Fibroblast of gingiva (primary cell): ENCODE results near the gene LRRC17.
"Not testable (repeated sequence)": the region's sequence is repeated elsewhere in the genome, so short reads cannot be mapped to it uniquely, and the experiment has no call there.

Experiments used
- DNase-seq: peaks from one replicate; pipeline ENCODE4 v3.0.0-alpha.2; 2011; ENCODE audit warnings: low read depth

The LRRC17 gene

DNA sequence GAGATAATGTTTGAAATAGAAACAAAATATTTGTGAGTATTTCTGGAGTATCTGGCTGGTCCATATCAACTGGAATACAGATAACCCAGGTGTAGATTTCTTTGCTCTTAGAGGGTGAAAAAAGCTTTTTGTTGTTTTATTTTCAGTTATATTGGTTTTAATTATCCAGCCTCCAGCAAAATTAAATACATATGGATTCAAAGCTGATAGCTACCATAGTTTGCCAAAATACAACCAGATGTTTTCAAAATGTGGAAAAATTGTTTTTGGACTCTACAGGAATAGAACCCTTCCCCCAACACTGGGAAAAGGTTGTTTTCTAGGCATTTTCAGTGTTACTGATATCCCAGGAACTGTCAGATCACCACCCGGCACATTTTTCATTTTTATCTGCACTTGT lies 30.1 kb downstream of the LRRC17 start:
- no peak for DNase-seq

DNA sequence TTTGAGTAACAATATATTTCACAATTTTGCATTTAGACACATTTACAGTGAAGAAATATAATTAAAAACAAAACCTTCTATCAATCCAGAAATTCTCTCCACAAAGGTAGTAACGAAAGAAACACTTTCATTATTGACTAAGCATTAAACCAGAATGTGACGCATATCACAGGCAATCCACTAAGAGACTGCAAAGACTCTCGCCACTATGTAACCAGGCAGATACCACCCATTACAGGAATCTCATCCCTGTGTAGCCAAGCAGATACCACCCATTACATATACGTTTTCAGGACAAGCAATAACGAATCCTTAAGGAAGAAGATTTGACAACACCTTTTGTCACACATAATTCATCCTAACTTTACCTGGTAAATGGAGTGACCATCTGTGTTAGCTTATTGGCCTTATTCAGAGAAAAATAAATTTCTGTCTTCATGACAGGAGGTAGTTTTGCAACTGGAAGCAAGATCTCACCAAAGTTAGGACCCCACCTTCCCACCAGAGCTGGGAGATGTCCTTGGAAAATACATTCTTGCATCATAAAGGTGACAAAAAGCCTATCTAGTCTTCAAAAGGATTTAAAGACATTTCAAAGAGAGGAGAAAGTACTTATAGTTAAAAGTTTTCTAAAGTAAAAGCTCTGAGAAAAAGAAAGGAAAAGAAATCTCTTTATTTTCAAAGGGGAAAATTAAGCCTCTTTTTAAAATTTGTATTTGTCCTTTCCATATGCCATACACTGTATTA lies 30.8 kb downstream of the LRRC17 start:
- no peak for DNase-seq

GRCh38 chr7:102944241-102944640 lies 31.4 kb downstream of the LRRC17 start:
- DNase-seq, result no peak

DNA sequence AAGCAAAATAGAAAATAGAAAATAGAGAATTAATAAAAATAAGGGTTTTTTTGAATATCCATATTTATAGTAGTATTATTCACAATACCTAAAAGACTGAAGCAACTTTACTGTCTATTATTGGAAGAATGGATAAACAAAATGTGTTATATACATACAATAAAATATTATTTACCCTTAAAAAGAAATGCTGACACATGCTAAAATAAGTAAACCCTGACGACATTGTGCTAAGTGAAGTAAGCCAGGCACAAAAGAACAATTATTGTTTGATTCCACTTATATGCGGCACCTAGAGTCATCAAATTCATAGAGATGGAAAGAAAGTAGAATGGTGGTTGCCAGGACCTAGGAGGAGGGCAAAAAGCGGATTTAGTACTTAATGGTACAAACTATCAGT lies 39.0 kb downstream of the LRRC17 start:
- no peak for DNase-seq

DNA sequence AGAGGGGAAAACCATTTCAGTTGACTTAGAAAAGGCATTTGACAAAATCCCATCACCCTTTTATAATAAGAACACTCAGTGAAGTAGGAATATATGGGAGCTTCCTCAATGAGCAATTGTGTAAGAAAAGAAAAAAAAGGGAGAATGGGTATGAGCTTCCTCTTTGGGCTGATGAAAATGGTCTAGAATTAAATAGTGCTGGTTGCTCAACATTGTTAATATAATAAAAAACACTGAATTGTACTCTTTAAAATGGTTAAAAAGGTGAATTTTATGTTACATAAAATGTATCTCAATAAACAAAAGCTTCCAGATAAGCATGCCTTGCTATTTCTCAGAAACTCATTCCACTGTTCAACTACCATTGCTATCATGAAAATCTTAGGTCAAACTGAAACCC lies 40.6 kb downstream of the LRRC17 start:
- no peak for DNase-seq

DNA sequence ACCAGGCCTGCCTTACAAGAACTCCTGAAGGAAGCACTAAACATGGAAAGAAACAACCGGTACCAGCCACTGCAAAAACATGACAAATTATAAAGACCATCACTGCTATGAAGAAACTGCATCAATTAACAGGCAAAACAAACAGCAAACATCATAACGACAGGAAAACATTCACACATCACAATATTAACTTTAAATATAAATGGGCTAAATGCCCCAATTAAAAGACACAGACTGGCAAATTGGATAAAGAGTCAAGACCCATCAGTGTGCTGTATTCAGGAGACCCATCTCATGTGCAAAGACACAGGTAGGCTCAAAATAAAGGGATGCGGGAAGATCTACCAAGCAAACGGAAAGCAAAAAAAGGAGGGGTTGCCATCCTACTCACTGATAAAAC lies 41.6 kb downstream of the LRRC17 start:
- not testable (repeated sequence) for DNase-seq

DNA sequence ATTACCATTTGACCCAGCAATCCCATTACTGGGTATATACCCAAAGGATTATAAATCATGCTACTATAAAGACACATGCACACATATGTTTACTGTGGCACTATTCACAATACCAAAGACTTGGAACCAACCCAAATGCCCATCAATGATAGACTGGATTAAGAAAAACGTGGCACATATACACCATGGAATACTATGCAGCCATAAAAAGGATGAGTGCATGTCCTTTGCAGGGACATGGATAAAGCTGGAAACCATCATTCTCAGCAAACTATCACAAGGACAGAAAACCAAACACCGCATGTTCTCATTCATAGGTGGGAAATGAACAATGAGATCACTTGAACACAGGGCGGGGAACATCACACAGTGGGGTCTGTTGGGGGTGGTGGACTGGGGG lies 45.2 kb downstream of the LRRC17 start:
- DNase-seq, result not testable (repeated sequence)

DNA sequence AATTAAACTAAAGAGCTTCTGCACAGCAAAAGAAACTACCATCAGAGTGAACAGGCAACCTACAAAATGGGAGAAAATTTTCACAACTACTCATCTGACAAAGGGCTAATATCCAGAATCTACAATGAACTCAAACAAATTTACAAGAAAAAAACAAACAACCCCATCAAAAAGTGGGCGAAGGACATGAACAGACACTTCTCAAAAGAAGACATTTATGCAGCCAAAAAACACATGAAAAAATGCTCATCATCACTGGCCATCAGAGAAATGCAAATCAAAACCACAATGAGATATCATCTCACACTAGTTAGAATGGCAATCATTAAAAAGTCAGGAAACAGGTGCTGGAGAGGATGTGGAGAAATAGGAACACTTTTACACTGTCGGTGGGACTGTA lies 49.2 kb downstream of the LRRC17 start:
- DNase-seq, result not testable (repeated sequence)

DNA sequence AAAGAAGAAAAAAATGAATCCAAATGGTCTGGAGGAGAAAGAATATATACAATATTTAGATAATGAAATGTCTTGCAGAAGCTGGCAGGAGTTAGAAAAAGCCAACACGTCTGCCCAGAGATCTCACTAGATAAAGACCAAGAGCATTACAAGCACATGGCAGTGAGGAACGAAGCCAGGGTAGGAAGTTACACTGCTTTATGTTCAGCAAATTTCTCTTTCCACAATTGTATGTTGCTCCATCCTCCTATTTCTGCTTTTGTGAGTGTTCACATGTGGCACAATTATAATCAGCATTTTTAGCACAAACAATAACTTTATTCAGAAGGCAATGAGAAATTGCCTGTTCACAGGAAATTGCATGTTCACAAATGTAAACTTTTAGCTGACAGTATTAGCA lies 53.7 kb downstream of the LRRC17 start:
- DNase-seq, result no peak

- DNase-seq, result peak; percentile 14
These were observed 55.0 kb downstream of the LRRC17 start for GRCh38 chr7:102967798-102968197.

- DNase-seq, result no peak
These were observed 60.4 kb downstream of the LRRC17 start for GRCh38 chr7:102973096-102973802.

- no peak for DNase-seq
These were observed 61.8 kb downstream of the LRRC17 start for GRCh38 chr7:102974366-102975236.

DNA sequence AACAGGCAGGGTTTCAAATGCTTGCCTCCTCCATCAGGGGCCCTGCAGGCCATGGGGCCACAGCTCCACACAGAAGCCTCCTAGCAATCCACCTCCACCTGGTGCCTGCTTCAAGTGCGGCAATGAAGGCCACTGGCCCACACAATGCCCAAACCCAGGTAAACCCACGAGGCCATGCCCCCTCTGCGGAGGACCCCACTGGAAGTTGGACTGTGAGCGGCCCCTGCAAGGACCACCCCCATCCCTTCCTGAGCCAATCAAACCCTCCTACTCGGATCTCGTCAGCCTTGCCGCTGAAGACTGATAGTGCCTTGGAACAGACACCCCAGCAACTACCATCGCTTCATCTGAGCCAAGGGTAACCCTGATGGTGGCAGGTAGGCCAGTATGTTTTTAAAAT lies 63.1 kb downstream of the LRRC17 start:
- DNase-seq, result no peak

- DNase-seq, result no peak
These were observed 63.7 kb downstream of the LRRC17 start for GRCh38 chr7:102976493-102976892.

- not testable (repeated sequence) for DNase-seq
These were observed 64.8 kb downstream of the LRRC17 start for GRCh38 chr7:102977586-102977985.

- DNase-seq, result peak; percentile 71
These were observed 65.5 kb downstream of the LRRC17 start for GRCh38 chr7:102978284-102978683.

- no peak for DNase-seq
These were observed 66.9 kb downstream of the LRRC17 start for GRCh38 chr7:102979670-102980069.

GRCh38 chr7:102981451-102981850 lies 68.7 kb downstream of the LRRC17 start:
- DNase-seq, result no peak

- DNase-seq, result no peak
These were observed 69.4 kb downstream of the LRRC17 start for GRCh38 chr7:102982235-102982634.

- DNase-seq, result no peak
These were observed 70.8 kb downstream of the LRRC17 start for GRCh38 chr7:102983602-102984001.

DNA sequence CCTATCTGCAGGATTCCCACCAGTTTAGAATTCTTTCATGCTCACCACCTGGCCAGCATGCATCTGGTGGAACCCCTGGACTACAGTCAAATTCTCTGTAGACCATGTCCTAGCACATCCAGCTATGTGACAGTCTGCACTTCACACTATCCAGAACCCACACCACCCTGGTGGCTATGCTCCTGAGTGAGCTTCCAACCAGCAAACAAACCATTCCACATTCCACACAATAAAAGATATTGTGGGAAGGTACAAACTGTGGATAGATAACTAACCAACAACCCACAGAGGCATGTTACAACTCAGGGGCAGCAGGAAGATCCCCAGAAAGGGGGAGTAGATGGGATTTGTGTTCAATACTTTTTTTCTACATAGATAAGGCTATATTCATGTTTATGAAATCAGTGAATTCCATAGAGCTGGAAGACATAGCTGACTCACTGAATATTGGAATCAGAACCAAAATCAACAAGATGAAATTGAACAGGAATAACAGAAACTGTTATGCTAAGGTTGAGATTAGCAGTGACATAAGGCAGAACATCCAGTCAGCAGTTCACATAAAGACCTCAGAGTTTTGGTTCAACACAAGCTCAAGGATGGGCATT lies 72.5 kb downstream of the LRRC17 start:
- DNase-seq, result no peak

DNA sequence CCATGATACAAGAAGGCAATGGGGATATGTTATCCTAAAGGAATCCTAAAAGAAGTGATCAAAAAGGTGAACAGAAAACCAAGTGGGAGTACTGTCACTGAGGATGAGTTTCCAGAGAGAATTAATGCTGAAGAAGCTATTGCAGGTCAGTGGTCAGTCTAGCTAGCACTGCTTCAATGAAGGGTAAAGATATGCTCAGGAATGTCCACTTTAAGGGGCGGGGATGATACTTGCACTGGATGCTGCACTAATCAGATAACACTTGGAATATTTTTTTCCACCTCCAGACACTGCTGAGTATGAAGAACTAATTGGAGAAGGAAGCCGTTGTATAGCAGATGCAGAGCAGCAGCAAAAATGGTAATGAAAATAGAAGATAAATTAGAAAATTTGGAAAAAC lies 75.3 kb downstream of the LRRC17 start:
- DNase-seq, result no peak
